Measurements from ENCODE around the gene CTAG1B. TPM values are rescaled to one million over a fixed set of nuclear protein-coding genes. Genes with fewer than 3 reads are reported as not detected.
"Not testable (repeated sequence)": the region's sequence is repeated elsewhere in the genome, so short reads cannot be mapped to it uniquely, and the experiment has no call there.

Gene CTAG1B
- total RNA-seq, 1 experiment from 2014 or later = not detected

GRCh38 chrX:154645745-154646378 is 26.8 kb upstream of the CTAG1B start:
- H3K4me3 ChIP-seq (ENCODE audit: low read depth in 2 of 2, low read length in 2 of 2); CTCF ChIA-PET; H3K9me3 ChIP-seq (ENCODE audit: control insufficient read depth, insufficient read depth, low read depth, low read length); H3K27ac ChIP-seq (ENCODE audit: low read length); intact Hi-C loops (cut with micrococcal nuclease; ENCODE audit: unreplicated experiment); ATAC-seq; DNase-seq (ENCODE audit: low read depth, low spot score); BruUV-seq (replicated peaks); H3K36me3 ChIP-seq (ENCODE audit: control insufficient read depth, insufficient read depth, low read length); H3K27me3 ChIP-seq (ENCODE audit: control insufficient read depth, insufficient read depth, low read length); in situ Hi-C loops (cut with HindIII; ENCODE audit: low pct_unique_long_range_greater_than_20kb, low sequenced_read_pairs); POLR2A ChIA-PET: not testable (repeated sequence)
- H3K4me1 ChIP-seq (ENCODE audit: control insufficient read depth, insufficient read depth, low read length) = peaks cover 13% of the 10 kb centered on the region

- in situ Hi-C loops (cut with HindIII; ENCODE audit: low pct_unique_long_range_greater_than_20kb, low sequenced_read_pairs); intact Hi-C loops (cut with micrococcal nuclease; ENCODE audit: unreplicated experiment); H3K9me3 ChIP-seq (ENCODE audit: control insufficient read depth, insufficient read depth, low read depth, low read length); ATAC-seq; POLR2A ChIA-PET; H3K4me3 ChIP-seq (ENCODE audit: low read depth in 2 of 2, low read length in 2 of 2); CTCF ChIA-PET; H3K27me3 ChIP-seq (ENCODE audit: control insufficient read depth, insufficient read depth, low read length); H3K36me3 ChIP-seq (ENCODE audit: control insufficient read depth, insufficient read depth, low read length); BruUV-seq (replicated peaks); H3K4me1 ChIP-seq (ENCODE audit: control insufficient read depth, insufficient read depth, low read length); H3K27ac ChIP-seq (ENCODE audit: low read length); DNase-seq (ENCODE audit: low read depth, low spot score): not testable (repeated sequence)
These were observed 24.6 kb upstream of the CTAG1B start for GRCh38 chrX:154643708-154644107.

- H3K4me3 ChIP-seq (ENCODE audit: low read depth in 2 of 2, low read length in 2 of 2); DNase-seq (ENCODE audit: low read depth, low spot score); POLR2A ChIA-PET; intact Hi-C loops (cut with micrococcal nuclease; ENCODE audit: unreplicated experiment); CTCF ChIA-PET; BruUV-seq (replicated peaks); H3K27me3 ChIP-seq (ENCODE audit: control insufficient read depth, insufficient read depth, low read length); in situ Hi-C loops (cut with HindIII; ENCODE audit: low pct_unique_long_range_greater_than_20kb, low sequenced_read_pairs); H3K4me1 ChIP-seq (ENCODE audit: control insufficient read depth, insufficient read depth, low read length); H3K9me3 ChIP-seq (ENCODE audit: control insufficient read depth, insufficient read depth, low read depth, low read length); H3K36me3 ChIP-seq (ENCODE audit: control insufficient read depth, insufficient read depth, low read length); H3K27ac ChIP-seq (ENCODE audit: low read length): not testable (repeated sequence)
- peak; percentile 37; the same call in 1 of the 2 replicates for ATAC-seq
These were observed 22.7 kb upstream of the CTAG1B start for GRCh38 chrX:154641740-154642139.

- H3K27ac ChIP-seq (ENCODE audit: low read length); BruUV-seq (replicated peaks); H3K4me3 ChIP-seq (ENCODE audit: low read depth in 2 of 2, low read length in 2 of 2); in situ Hi-C loops (cut with HindIII; ENCODE audit: low pct_unique_long_range_greater_than_20kb, low sequenced_read_pairs); H3K4me1 ChIP-seq (ENCODE audit: control insufficient read depth, insufficient read depth, low read length); H3K9me3 ChIP-seq (ENCODE audit: control insufficient read depth, insufficient read depth, low read depth, low read length); POLR2A ChIA-PET; DNase-seq (ENCODE audit: low read depth, low spot score); H3K36me3 ChIP-seq (ENCODE audit: control insufficient read depth, insufficient read depth, low read length); intact Hi-C loops (cut with micrococcal nuclease; ENCODE audit: unreplicated experiment); CTCF ChIA-PET; H3K27me3 ChIP-seq (ENCODE audit: control insufficient read depth, insufficient read depth, low read length): not testable (repeated sequence)
- peak; percentile 67; the same call in 1 of the 2 replicates for ATAC-seq
These were observed 14.6 kb upstream of the CTAG1B start for GRCh38 chrX:154633661-154634060.

- CTCF ChIA-PET; BruUV-seq (replicated peaks); H3K9me3 ChIP-seq (ENCODE audit: control insufficient read depth, insufficient read depth, low read depth, low read length); H3K4me1 ChIP-seq (ENCODE audit: control insufficient read depth, insufficient read depth, low read length); POLR2A ChIA-PET; intact Hi-C loops (cut with micrococcal nuclease; ENCODE audit: unreplicated experiment); DNase-seq (ENCODE audit: low read depth, low spot score); H3K4me3 ChIP-seq (ENCODE audit: low read depth in 2 of 2, low read length in 2 of 2); H3K36me3 ChIP-seq (ENCODE audit: control insufficient read depth, insufficient read depth, low read length); in situ Hi-C loops (cut with HindIII; ENCODE audit: low pct_unique_long_range_greater_than_20kb, low sequenced_read_pairs); H3K27ac ChIP-seq (ENCODE audit: low read length); H3K27me3 ChIP-seq (ENCODE audit: control insufficient read depth, insufficient read depth, low read length); ATAC-seq: not testable (repeated sequence)
These were observed 11.9 kb upstream of the CTAG1B start for GRCh38 chrX:154630949-154631348.

GRCh38 chrX:154628960-154629359 is 9.9 kb upstream of the CTAG1B start:
- H3K27me3 ChIP-seq (ENCODE audit: control insufficient read depth, insufficient read depth, low read length); POLR2A ChIA-PET; DNase-seq (ENCODE audit: low read depth, low spot score); in situ Hi-C loops (cut with HindIII; ENCODE audit: low pct_unique_long_range_greater_than_20kb, low sequenced_read_pairs); intact Hi-C loops (cut with micrococcal nuclease; ENCODE audit: unreplicated experiment); H3K27ac ChIP-seq (ENCODE audit: low read length); CTCF ChIA-PET; H3K4me3 ChIP-seq (ENCODE audit: low read depth in 2 of 2, low read length in 2 of 2); H3K36me3 ChIP-seq (ENCODE audit: control insufficient read depth, insufficient read depth, low read length); H3K9me3 ChIP-seq (ENCODE audit: control insufficient read depth, insufficient read depth, low read depth, low read length); BruUV-seq (replicated peaks); H3K4me1 ChIP-seq (ENCODE audit: control insufficient read depth, insufficient read depth, low read length): not testable (repeated sequence)
- peak; percentile 91 for ATAC-seq

- H3K9me3 ChIP-seq (ENCODE audit: control insufficient read depth, insufficient read depth, low read depth, low read length); BruUV-seq (replicated peaks); CTCF ChIA-PET; H3K4me1 ChIP-seq (ENCODE audit: control insufficient read depth, insufficient read depth, low read length); H3K36me3 ChIP-seq (ENCODE audit: control insufficient read depth, insufficient read depth, low read length); H3K27ac ChIP-seq (ENCODE audit: low read length); DNase-seq (ENCODE audit: low read depth, low spot score); intact Hi-C loops (cut with micrococcal nuclease; ENCODE audit: unreplicated experiment); POLR2A ChIA-PET; in situ Hi-C loops (cut with HindIII; ENCODE audit: low pct_unique_long_range_greater_than_20kb, low sequenced_read_pairs); H3K27me3 ChIP-seq (ENCODE audit: control insufficient read depth, insufficient read depth, low read length); H3K4me3 ChIP-seq (ENCODE audit: low read depth in 2 of 2, low read length in 2 of 2): not testable (repeated sequence)
- peak; percentile 96 for ATAC-seq
These were observed 1.8 kb upstream of the CTAG1B start for GRCh38 chrX:154620767-154621414.
